GM20000 (cell line): ENCODE results near the gene GTF3C1.
"Not testable (repeated sequence)": the region's sequence is repeated elsewhere in the genome, so short reads cannot be mapped to it uniquely, and the experiment has no call there.

Experiments
- DNase-seq: peaks from one replicate; pipeline ENCODE4 v3.0.0; 2012; ENCODE audit warnings: low spot score
- TF ChIP-seq, protein P1 (sequence below): IDR thresholded peaks from 2 replicates; pipeline ENCODE4 v1.5.1; 2012; ENCODE audit warnings: mild to moderate bottlenecking, control low read depth; ENCODE audit errors: extremely low read depth, missing control alignments

The GTF3C1 gene

DNA sequence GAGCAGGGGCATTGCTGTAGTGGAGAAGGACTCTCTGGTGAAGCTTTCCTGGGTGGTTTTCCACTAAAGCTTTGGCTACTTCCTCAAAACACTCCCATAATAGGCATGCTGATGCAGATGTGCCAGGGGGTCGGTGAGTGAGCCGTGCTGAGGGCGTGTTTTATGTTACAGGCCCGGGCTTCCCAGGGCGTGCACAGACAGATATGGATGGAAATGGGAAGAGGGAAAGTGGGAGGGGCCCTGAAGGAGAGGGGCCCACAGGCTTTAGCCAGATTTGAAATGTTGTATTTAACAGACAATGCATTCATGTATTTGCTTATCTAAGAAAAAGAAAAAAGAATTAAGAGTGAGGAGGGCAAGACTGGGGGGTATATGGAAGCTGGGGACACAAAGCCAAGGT lies 91.5 kb downstream of the GTF3C1 start:
- no peak for DNase-seq
- TF ChIP-seq, protein P1, sequence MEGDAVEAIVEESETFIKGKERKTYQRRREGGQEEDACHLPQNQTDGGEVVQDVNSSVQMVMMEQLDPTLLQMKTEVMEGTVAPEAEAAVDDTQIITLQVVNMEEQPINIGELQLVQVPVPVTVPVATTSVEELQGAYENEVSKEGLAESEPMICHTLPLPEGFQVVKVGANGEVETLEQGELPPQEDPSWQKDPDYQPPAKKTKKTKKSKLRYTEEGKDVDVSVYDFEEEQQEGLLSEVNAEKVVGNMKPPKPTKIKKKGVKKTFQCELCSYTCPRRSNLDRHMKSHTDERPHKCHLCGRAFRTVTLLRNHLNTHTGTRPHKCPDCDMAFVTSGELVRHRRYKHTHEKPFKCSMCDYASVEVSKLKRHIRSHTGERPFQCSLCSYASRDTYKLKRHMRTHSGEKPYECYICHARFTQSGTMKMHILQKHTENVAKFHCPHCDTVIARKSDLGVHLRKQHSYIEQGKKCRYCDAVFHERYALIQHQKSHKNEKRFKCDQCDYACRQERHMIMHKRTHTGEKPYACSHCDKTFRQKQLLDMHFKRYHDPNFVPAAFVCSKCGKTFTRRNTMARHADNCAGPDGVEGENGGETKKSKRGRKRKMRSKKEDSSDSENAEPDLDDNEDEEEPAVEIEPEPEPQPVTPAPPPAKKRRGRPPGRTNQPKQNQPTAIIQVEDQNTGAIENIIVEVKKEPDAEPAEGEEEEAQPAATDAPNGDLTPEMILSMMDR: no peak

DNA sequence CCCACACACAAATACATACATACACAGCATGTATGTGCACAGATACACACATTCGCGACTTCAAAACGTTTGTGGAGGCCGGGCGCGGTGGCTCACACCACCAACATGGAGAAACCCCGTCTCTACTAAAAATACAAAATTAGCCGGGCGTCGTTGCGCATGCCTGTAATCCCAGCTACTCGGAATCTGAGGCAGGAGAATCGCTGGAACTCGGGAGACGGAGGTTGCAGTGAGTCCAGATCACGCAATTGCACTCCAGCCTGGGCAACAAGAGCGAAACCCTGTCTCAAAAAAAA lies 92.2 kb downstream of the GTF3C1 start:
- DNase-seq: not testable (repeated sequence)

DNA sequence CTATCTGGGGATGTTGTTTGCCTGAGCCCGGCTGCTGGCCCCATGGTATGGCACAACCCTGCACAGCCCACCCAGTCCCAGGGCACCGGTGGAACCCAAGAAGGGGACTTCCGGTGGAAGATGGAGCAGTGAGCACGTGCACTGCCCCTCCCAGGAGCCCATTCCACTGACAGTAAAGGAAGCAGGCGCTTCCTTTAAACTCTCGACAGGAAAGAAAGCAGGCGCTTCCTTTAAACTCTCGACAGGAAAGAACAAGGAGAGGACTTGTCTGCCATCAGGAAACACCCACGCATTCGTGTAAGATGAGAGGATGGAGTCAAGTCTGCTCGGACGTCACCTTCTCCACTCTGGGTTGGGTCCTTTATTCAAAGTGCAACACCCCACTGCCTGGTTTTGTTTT lies 94.0 kb downstream of the GTF3C1 start:
- TF ChIP-seq, protein P1: no peak
- DNase-seq: no peak

DNA sequence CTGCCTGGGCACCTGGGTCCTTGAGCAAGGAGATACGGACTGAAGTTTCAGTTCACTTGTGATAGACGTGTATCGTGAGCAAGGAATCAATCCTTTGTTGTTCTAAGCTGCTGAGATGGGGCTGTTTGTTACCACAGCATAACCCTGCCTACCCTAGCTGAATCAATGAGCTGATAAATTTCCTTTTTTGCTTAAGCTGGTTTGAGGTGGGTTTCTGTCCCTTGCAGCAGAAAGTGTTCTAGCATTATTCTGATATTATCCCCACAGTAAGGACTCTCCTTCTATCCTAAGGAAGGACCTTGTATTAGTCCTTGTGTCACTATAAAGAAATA lies 96.3 kb downstream of the GTF3C1 start:
- TF ChIP-seq, protein P1: no peak
- DNase-seq: no peak

DNA sequence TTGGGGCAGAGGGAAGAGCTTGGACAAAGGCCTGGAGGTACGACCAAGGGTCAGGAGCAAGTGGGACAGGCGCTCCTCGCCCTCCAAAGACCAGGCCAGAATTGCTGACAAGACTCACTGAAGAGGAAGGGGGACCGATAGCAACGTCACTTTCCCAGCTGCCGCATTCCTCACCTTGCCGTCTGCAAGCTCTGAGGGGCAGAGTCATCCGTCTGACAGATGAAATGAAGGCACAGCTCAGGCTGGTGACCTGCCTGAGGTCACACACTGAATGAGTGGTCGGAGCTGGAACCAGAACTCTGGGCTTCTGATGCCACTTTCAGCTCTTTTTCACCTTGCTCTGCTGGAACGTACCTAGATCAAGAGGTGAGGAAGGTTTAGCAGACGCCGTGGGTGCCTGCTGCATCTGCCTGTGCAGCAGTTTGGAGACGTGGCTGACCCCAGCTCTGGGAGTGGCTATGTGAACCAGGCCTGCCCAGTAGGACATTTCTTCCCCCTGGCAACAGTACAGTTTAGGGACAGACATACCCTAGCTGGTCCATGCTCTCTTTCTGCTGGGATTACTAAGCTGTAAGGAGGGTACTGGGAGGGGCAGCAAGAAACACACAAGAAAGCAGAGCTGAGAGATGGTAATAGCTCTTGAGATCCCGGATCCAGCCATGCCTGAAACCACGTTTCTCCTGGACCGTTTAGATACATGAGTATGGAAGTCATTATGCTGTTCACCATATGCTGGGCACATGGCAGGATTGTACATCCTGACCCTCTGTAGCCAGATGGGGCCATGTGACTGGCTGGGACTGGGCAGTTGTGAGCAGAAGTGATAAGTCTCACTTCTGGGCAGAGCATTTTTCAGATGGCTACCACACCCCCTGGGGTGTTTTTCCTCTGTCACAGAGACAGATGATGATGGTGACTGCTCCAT lies 96.9 kb downstream of the GTF3C1 start:
- DNase-seq: no peak
- TF ChIP-seq, protein P1: no peak

DNA sequence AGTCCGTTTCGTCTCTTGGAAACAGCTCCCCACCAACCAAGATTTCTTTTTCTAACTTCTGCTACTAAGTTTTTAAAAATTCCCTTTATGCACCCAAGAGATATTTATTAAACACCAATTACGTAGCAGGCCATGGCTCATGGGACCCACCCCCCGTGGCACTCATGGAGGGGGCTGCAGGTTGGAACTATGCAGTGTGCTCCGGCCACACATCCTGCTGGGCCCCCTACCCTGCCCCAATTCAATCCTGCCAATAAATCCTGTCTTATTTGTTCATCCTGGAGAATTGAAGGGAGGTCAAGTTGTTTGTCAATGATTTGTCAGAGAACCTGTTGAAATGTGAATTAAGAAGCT lies 99.5 kb downstream of the GTF3C1 start:
- TF ChIP-seq, protein P1: no peak
- no peak for DNase-seq

DNA sequence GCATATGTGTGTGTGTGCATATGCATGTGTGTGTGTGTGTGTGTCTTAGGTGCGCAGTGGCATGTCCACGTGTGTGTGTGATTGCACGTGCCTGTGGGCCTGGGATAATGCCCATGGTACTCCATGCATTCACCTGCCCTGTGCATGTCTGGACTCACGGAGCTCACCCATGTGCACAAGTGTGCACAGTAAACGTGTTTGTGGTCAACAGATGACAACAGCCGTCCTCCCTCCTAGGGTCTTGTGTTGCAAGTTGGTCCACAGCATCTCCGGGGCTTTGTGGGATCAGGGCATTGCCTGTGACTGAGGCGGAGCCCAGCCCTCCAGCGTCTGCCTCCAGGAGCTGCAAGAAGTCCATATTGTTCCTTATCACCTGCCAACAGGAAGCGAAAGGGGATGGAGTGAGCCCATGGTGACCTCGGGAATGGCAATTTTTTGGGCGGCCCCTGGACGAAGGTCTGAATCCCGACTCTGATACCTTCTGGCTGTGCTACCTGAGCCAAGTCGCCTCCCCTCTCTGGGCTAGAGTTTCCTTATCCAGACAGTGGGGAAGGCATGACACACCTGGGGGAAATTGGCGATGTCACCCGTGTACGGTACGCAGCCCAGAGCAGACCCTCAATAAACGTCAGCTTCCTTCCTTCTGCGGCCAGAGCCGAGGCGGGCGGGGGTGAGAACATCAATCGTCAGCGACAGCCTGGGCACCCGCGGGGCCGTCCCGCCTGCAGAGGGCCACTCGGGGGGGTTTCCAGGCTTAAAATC lies 100.1 kb downstream of the GTF3C1 start:
- DNase-seq: peak; percentile 82
- TF ChIP-seq, protein P1: no peak
